ENCODE results near the gene MME.

Gene MME

GRCh38 chr3:155182467-155182866 is 102.3 kb downstream of the MME start:
- Mint-ChIP-seq H3K4me3 (no peak overlapping the region), H3K27ac (no peak overlapping the region), H3K27me3 (no peaks in the 10 kb centered on the region), H3K4me1 (peaks cover 7% of the 10 kb centered on the region), H3K36me3 (no peaks in the 10 kb centered on the region), H3K9me3 (no peaks in the 10 kb centered on the region)
- DNase-seq: no peak
- CTCF ChIA-PET: no interaction called here

DNA sequence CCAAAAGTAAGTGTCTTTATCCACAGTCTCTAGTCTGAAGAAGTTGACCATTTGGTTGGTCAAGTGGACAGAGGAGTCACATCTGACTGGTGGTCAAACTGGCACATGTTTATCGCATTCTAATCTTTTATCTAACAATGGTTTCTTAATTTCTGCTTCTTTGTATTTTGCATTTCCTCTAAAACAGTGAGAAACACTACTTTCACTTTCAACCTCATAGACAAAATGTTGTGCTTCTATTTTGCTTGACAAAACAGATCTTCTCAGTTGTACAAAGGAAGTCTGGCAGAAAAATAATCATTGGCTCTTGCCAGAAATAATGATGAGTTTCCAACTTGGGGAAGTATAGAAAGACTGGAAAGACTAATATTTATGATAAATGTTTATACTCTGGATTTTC is 103.9 kb downstream of the MME start:
- Mint-ChIP-seq H3K27me3 (no peaks in the 10 kb centered on the region), H3K27ac (no peak overlapping the region), H3K4me3 (no peak overlapping the region), H3K4me1 (peaks cover 7% of the 10 kb centered on the region), H3K36me3 (no peaks in the 10 kb centered on the region), H3K9me3 (no peaks in the 10 kb centered on the region)
- DNase-seq: no peak
- CTCF ChIA-PET: no interaction called here

GRCh38 chr3:155185631-155186071 is 105.5 kb downstream of the MME start:
- no peaks in the 10 kb centered on the region for H3K9me3 Mint-ChIP-seq
- CTCF ChIA-PET: no interaction called here
- no peak for DNase-seq
- H3K27me3 Mint-ChIP-seq: no peaks in the 10 kb centered on the region
- no peaks in the 10 kb centered on the region for H3K36me3 Mint-ChIP-seq
- no peak overlapping the region for H3K27ac Mint-ChIP-seq
- peaks cover 7% of the 10 kb centered on the region for H3K4me1 Mint-ChIP-seq
- H3K4me3 Mint-ChIP-seq: no peak overlapping the region

GRCh38 chr3:155188031-155188430 is 107.9 kb downstream of the MME start:
- H3K4me1 Mint-ChIP-seq: peaks cover 7% of the 10 kb centered on the region
- no peaks in the 10 kb centered on the region for H3K36me3 Mint-ChIP-seq
- CTCF ChIA-PET: no interaction called here
- no peaks in the 10 kb centered on the region for H3K9me3 Mint-ChIP-seq
- no peak overlapping the region for H3K27ac Mint-ChIP-seq
- H3K4me3 Mint-ChIP-seq: no peak overlapping the region
- H3K27me3 Mint-ChIP-seq: no peaks in the 10 kb centered on the region
- no peak for DNase-seq

DNA sequence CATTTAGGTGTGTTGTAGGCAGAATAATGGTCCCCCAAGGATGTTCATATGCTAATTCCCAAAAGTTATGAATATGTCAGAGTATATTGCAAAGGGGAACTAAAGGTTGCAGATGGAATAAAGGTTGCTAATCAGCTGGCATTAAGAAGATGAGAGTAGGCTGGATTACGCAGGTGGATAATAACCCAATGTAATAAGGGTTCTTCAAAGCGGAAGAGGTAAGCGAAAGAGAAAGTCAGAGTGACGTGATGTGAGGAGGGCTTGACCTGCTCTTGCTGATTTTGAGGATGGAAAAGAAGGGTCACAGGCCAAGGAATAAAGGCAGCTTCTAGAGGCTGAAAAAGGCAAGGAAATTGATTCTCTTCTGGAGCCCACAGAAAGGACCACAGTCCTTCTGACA is 109.4 kb downstream of the MME start:
- CTCF ChIA-PET: no interaction called here
- H3K36me3 Mint-ChIP-seq: no peaks in the 10 kb centered on the region
- no peaks in the 10 kb centered on the region for H3K4me1 Mint-ChIP-seq

DNA sequence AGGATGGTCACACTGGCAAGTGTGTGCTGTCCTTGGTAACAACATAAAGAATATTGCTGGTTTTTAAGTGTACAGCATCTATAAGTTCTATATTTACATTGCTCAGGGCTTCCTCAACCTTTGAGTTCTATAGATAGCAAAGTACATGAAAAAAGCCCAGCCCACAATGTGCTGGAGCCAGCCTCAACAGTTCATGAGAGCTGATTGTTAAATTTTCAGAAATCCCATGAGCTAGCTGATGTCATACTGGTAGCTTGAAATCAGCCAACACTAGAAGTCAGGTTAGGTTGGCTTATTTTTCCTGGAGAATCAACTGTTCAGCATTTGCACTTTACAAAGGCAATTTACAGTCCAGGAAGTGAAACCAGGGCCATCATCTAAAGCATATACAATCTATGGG is 110.6 kb downstream of the MME start:
- no peak overlapping the region for H3K27ac Mint-ChIP-seq
- CTCF ChIA-PET: no interaction called here
- no peak overlapping the region for H3K4me3 Mint-ChIP-seq
- no peak for DNase-seq
- H3K27me3 Mint-ChIP-seq: no peaks in the 10 kb centered on the region
- H3K36me3 Mint-ChIP-seq: no peaks in the 10 kb centered on the region
- H3K4me1 Mint-ChIP-seq: no peaks in the 10 kb centered on the region
- no peaks in the 10 kb centered on the region for H3K9me3 Mint-ChIP-seq

More for the DNA sequence above, 109.4 kb downstream of the MME start:
- no peaks in the 10 kb centered on the region for H3K27me3 Mint-ChIP-seq
- H3K27ac Mint-ChIP-seq: no peak overlapping the region
- no peak for DNase-seq
- H3K9me3 Mint-ChIP-seq: no peaks in the 10 kb centered on the region
- H3K4me3 Mint-ChIP-seq: no peak overlapping the region

DNA sequence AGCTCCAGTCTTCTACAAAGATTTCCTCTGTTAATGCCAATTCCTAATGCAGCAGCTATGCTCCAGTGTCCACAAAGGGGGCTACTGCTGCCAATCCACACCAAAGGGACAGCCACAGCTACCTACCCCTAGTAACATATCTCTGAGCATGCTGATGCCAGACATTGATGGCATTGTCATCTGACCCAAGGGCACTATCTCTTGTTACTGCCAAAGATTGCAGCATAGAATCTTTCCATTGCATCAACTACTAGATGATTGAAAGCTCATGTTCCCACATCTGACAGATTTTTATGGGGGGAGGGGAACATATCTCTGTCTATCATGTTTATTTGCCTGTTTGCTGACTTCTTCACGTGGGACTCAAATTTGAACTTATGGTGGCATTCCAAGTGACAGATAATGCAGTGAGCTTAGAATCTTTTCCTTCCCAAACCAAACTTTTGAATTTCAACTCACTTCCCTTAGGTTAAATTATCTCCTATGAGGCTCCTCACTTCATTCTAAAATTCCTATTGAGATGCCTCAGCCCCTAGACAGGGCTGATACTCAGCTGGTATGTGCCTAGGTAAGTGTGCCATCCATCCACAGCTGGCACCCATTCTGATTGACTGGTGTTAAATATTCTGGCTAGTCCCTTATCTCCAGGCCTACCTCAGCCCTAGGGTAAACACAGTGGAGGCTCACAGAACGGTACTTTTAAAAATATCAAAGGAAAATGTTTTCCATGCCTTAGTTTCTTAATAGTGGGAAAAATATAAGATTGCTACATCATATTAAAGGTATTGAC is 113.0 kb downstream of the MME start:
- H3K36me3 Mint-ChIP-seq: no peaks in the 10 kb centered on the region
- no peak overlapping the region for H3K4me3 Mint-ChIP-seq
- no peak for DNase-seq
- no peaks in the 10 kb centered on the region for H3K9me3 Mint-ChIP-seq
- no peaks in the 10 kb centered on the region for H3K27me3 Mint-ChIP-seq
- H3K27ac Mint-ChIP-seq: no peak overlapping the region
- H3K4me1 Mint-ChIP-seq: no peaks in the 10 kb centered on the region
- CTCF ChIA-PET: no interaction called here

DNA sequence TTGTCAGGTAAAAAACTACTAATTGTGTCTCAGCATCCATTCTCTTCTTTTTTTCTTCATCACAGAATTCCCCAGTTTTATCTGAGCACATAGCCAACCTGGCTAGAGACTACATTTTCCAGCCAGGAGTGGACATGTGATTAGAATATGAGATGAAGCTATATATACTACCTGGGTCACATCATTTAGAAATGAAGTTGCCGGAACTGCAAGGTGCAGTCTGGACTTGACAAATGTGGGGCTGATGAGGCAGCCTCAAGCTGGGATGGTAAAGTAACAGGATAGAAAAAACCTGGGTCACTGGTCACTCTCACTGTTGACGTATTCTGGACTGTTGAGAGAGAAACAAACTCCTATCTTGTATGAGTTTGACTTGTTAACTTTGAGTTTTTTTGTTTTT is 113.7 kb downstream of the MME start:
- Mint-ChIP-seq H3K27ac (no peak overlapping the region), H3K36me3 (no peaks in the 10 kb centered on the region), H3K27me3 (no peaks in the 10 kb centered on the region), H3K9me3 (no peaks in the 10 kb centered on the region), H3K4me3 (no peak overlapping the region), H3K4me1 (no peaks in the 10 kb centered on the region)
- CTCF ChIA-PET: no interaction called here
- DNase-seq: no peak

DNA sequence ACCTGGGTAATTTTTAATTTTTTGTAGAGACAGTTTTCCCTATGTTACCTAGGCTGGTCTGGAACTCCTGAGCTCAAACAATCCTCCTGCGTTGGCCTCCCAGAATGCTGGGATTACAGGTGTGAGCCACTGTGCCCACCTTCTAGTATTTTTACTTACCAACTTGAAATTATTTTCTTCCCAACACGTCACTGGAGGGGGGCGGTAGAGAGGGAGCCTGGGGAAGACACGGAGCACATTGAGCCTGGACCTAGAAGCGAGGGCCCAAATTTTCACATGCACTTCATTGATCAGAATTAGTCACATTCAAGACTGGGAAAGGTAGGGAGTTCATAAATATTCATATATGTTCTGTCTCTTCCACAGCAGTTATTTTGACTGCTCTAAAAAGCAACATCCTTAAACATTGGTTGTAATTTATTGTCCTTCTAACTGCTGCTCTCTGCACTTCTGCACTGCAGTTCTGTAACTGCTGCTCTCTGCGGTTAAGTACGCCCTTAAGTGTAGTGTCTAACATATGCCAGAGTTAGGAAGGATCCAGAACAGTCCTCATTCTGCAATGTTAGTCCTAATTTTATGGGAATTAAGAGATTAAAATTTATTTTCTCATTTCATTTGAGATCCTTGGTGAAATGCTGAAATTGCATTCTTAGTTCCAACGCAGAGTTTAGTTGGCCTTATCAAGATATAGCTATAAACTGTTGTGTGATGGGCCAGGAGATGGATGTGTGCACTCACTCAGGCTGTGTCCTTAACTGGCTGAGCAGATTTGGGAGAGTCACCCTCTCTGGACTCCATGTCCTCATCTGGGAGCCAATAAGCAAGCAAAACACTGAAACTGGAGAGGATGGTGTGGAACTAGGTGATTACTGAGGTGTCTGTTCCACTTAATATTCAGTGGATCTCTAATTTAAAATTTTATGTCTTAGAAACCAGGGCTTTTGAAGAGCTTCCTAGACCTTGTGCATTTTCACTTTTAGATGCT is 115.1 kb downstream of the MME start:
- DNase-seq: no peak
- Mint-ChIP-seq H3K27me3 (no peaks in the 10 kb centered on the region), H3K4me1 (no peaks in the 10 kb centered on the region), H3K4me3 (no peak overlapping the region), H3K36me3 (no peaks in the 10 kb centered on the region), H3K27ac (no peak overlapping the region), H3K9me3 (no peaks in the 10 kb centered on the region)
- CTCF ChIA-PET: no interaction called here

- Mint-ChIP-seq H3K9me3 (no peaks in the 10 kb centered on the region), H3K27ac (no peak overlapping the region), H3K36me3 (no peaks in the 10 kb centered on the region), H3K27me3 (no peaks in the 10 kb centered on the region), H3K4me3 (no peak overlapping the region), H3K4me1 (no peaks in the 10 kb centered on the region)
- DNase-seq: no peak
- CTCF ChIA-PET: no interaction called here
Observed at GRCh38 chr3:155196131-155197021, 116.3 kb downstream of the MME start.

GRCh38 chr3:155197786-155198185 is 117.7 kb downstream of the MME start:
- no peaks in the 10 kb centered on the region for H3K9me3 Mint-ChIP-seq
- H3K27ac Mint-ChIP-seq: no peak overlapping the region
- CTCF ChIA-PET: no interaction called here
- H3K4me1 Mint-ChIP-seq: no peaks in the 10 kb centered on the region
- no peak for DNase-seq
- no peak overlapping the region for H3K4me3 Mint-ChIP-seq
- no peaks in the 10 kb centered on the region for H3K36me3 Mint-ChIP-seq
- H3K27me3 Mint-ChIP-seq: no peaks in the 10 kb centered on the region

DNA sequence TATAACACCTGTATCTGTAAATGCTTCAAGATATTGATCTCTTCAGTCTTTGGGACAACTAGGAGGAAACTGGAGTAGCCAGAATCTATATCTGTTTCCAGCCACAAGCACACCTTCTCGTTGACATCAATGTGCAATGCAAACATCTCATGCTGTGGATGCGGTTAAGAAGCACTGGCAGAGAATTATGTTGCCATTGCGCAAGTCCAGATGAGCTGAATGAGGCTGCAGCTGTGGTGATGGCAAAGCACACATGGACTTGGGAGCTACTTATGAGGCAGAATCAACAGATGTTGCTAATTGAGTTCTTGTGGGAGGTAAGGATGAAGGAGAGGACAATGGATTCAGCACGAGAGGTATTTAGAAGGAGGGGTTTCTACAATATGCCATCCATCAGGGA is 122.5 kb downstream of the MME start:
- no peaks in the 10 kb centered on the region for H3K9me3 Mint-ChIP-seq
- CTCF ChIA-PET: no interaction called here
- DNase-seq: no peak
- no peaks in the 10 kb centered on the region for H3K27me3 Mint-ChIP-seq
- no peak overlapping the region for H3K4me3 Mint-ChIP-seq
- H3K4me1 Mint-ChIP-seq: no peaks in the 10 kb centered on the region
- H3K27ac Mint-ChIP-seq: no peak overlapping the region
- H3K36me3 Mint-ChIP-seq: no peaks in the 10 kb centered on the region

- H3K27me3 Mint-ChIP-seq: no peaks in the 10 kb centered on the region
- CTCF ChIA-PET: no interaction called here
Observed at GRCh38 chr3:155204851-155205250, 124.7 kb downstream of the MME start.

GRCh38 chr3:155208183-155208800 is 128.2 kb downstream of the MME start:
- Mint-ChIP-seq H3K9me3 (no peaks in the 10 kb centered on the region), H3K36me3 (no peaks in the 10 kb centered on the region), H3K27ac (no peak overlapping the region), H3K27me3 (no peaks in the 10 kb centered on the region), H3K4me1 (no peaks in the 10 kb centered on the region), H3K4me3 (no peak overlapping the region)
- no peak for DNase-seq
- CTCF ChIA-PET: no interaction called here

More at GRCh38 chr3:155204851-155205250, 124.7 kb downstream of the MME start:
- H3K36me3 Mint-ChIP-seq: no peaks in the 10 kb centered on the region
- no peak overlapping the region for H3K4me3 Mint-ChIP-seq
- no peak for DNase-seq
- H3K27ac Mint-ChIP-seq: no peak overlapping the region
- H3K4me1 Mint-ChIP-seq: no peaks in the 10 kb centered on the region
- H3K9me3 Mint-ChIP-seq: no peaks in the 10 kb centered on the region

Data from activated naive CD4-positive, alpha-beta T cell treated with anti-CD3 and anti-CD28 coated beads, Interleukin-2, amount 10 ng/mL, durations not matched to agents 7 days and 5 days (primary cell).